Body of pancreas (tissue), 4 donors: Measurements from ENCODE around the gene TBC1D9B. TPM values are rescaled to one million over a fixed set of nuclear protein-coding genes. Genes with fewer than 3 reads are reported as not detected.
A peak's percentile ranks its signal among the peaks of the same experiment; 100 is the strongest.

Source experiments
- ATAC-seq: fragments of 150-250 bp; one replicate; pipeline ENCODE4 v1.9.1; 2016
- DNase-seq, 4 donors: peaks; one replicate each; pipeline ENCODE4 v3.0.0-alpha.2; 2019
- H3K27ac ChIP-seq, 4 donors: fragments of 200-600 bp; sonication (generic); 1 replicate in 3 of 4; 2 replicates in 1 of 4; pipeline versions ENCODE4 v1.5.1 to v1.6.1; 2016 to 2019; ENCODE audit warnings: mild to moderate bottlenecking in 1 of 4, mixed read lengths in 1 of 4, moderate library complexity in 1 of 4
- H3K27me3 ChIP-seq, 2 donors: fragments of 200-600 bp; sonication (generic); one replicate each; pipeline ENCODE4 v1.6.0; 2016; ENCODE audit warnings: mild to moderate bottlenecking in 1 of 2
- H3K36me3 ChIP-seq, 2 donors: fragments of 200-600 bp; sonication (generic); replicated peaks in 1 of 2; 2 replicates each; pipeline ENCODE4 v1.5.1; 2016; ENCODE audit warnings: low read depth in 2 of 2; ENCODE audit not compliant: insufficient read depth in 1 of 2
- H3K4me1 ChIP-seq: fragments of 200-600 bp; sonication (generic); one replicate; pipeline ENCODE4 v1.6.0; 2016
- H3K4me3 ChIP-seq, 2 donors: fragments of 200-600 bp; sonication (generic); 1 replicate in 1 of 2; 2 replicates in 1 of 2; pipeline ENCODE4 v1.5.1; 2016 to 2019
- H3K9me3 ChIP-seq, 3 donors: fragments of 200-600 bp; sonication (generic); 1 replicate in 2 of 3; 2 replicates in 1 of 3; pipeline ENCODE4 v1.5.1; 2016
- POLR2A ChIP-seq, 3 donors: fragments of 450-650 bp; IDR thresholded peaks; one replicate each; pipeline ENCODE4 v1.6.1; 2016; ENCODE audit warnings: antibody characterized with exemption in 3 of 3, mild to moderate bottlenecking in 2 of 3
- WGBS, 2 donors: methylation state at CpG; one replicate each; pipeline ENCODE4 v1.1.5; 2017; 5-methylcytosine and 5-hydroxymethylcytosine counted together
- intact Hi-C: fragments of 100-400 bp; cut with DNase I; formaldehyde crosslinking; loops from one replicate; pipeline ENCODE4 v1.15.1; 2023
- total RNA-seq, 2 donors: library from RNA; depleted of rRNA; stranded (reverse); fragments of >200 nt; gene quantifications; one replicate each; pipeline ENCODE4 v1.1.0, GENCODE V29; 2016
- TF ChIP-seq, protein P1 (sequence below), 7 experiments: fragments of 450-650 bp in 4 of 7; fragments of 200-600 bp in 3 of 7; sonication (generic) in 3 of 7; IDR thresholded peaks; one replicate each; pipeline ENCODE4 v1.5.1; 2016 to 2019; ENCODE audit warnings: antibody characterized with exemption in 7 of 7

The TBC1D9B gene
- total RNA-seq, 2 donors from 2014 or later: 69.8 to 121 TPM

DNA sequence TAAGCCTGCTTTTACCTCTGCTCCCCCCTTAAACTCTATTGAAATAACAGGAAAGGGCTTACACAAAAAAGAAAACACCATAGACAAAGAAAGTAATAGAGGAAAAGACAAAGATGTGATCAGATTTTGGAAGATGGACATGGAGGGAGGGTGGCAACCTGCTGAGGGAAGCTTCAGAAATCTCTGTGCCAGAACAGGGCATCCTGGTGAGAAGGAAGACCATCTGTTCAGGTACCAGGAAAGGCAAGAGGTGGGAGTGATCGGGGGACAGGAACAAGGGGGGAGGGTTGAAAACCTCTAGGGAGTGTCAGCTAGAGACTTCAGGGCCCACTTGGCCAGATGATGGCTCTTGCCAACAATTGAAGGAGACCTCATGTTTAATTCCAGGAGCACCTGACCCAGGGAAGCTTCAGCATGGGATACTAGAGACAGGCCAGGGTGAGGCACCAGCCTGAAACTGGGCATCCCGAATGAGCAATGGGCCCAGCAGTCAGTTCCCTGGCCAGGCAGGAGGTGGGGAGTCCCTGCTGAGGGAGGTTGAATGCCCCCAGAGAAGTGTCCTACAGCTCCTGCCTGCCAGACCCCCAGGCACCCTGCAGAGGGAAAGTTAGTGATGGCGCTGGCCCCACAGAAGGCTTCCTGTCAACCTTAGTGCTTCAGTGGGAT, 78.8 kb downstream of the TBC1D9B start:
- peaks cover 32% of the 10 kb centered on the region for H3K4me1 ChIP-seq
- peak overlapping the region in 2 of 4 donors; percentile 6 to 15 for H3K27ac ChIP-seq
- TF ChIP-seq, protein P1, sequence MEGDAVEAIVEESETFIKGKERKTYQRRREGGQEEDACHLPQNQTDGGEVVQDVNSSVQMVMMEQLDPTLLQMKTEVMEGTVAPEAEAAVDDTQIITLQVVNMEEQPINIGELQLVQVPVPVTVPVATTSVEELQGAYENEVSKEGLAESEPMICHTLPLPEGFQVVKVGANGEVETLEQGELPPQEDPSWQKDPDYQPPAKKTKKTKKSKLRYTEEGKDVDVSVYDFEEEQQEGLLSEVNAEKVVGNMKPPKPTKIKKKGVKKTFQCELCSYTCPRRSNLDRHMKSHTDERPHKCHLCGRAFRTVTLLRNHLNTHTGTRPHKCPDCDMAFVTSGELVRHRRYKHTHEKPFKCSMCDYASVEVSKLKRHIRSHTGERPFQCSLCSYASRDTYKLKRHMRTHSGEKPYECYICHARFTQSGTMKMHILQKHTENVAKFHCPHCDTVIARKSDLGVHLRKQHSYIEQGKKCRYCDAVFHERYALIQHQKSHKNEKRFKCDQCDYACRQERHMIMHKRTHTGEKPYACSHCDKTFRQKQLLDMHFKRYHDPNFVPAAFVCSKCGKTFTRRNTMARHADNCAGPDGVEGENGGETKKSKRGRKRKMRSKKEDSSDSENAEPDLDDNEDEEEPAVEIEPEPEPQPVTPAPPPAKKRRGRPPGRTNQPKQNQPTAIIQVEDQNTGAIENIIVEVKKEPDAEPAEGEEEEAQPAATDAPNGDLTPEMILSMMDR (IDR thresholded peaks at IDR 0.05): no peak
- TF ChIP-seq POLR2A (IDR thresholded peaks at IDR 0.05): no peak
- H3K36me3 ChIP-seq: peaks cover 35 to 53% of the 10 kb centered on the region in 2 donors
- DNase-seq: no peak
- no peak for ATAC-seq
- 95% methylated on average over 3 of the region's 3 CpGs for WGBS, 2 donors
- intact Hi-C loops: no loop called here
- no peak overlapping the region for H3K4me3 ChIP-seq
- no peaks in the 10 kb centered on the region for H3K27me3 ChIP-seq
- H3K9me3 ChIP-seq: no peaks in the 10 kb centered on the region

DNA sequence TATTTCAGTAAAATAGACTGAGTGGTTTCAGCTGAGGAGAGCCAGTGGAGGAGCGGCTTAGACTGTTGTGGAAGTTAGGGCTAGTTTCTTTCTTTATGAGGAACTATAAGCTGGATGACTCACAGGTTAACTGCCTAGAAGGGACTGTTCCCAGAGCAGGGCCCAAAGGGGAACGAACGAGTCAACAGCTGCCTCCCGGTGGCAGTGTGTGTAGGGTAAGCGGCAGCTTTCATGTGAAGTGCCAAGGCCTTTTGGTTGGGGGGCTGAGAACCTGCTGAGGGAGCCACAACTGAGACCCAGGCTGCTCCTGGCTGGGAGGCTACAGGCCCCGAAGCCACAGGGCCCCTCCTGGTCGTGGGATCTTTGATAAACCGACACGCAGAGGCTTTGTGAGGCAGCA, 80.0 kb downstream of the TBC1D9B start:
- no peaks in the 10 kb centered on the region for H3K27me3 ChIP-seq
- H3K4me1 ChIP-seq: peaks cover 44% of the 10 kb centered on the region
- peaks cover 27 to 42% of the 10 kb centered on the region in 2 donors for H3K36me3 ChIP-seq
- ATAC-seq (no peak), DNase-seq (peak in 2 of 4 donors; percentile 16 to 57)
- no peaks in the 10 kb centered on the region for H3K9me3 ChIP-seq
- intact Hi-C loops: no loop called here
- WGBS, 2 donors: 66 to 86% methylated on average over 6 to 9 of the region's 9 CpGs
- no peak for TF ChIP-seq POLR2A (IDR thresholded peaks at IDR 0.05)
- no peak overlapping the region for H3K4me3 ChIP-seq
- H3K27ac ChIP-seq: peak overlapping the region in 1 of 4 donors; percentile 52

DNA sequence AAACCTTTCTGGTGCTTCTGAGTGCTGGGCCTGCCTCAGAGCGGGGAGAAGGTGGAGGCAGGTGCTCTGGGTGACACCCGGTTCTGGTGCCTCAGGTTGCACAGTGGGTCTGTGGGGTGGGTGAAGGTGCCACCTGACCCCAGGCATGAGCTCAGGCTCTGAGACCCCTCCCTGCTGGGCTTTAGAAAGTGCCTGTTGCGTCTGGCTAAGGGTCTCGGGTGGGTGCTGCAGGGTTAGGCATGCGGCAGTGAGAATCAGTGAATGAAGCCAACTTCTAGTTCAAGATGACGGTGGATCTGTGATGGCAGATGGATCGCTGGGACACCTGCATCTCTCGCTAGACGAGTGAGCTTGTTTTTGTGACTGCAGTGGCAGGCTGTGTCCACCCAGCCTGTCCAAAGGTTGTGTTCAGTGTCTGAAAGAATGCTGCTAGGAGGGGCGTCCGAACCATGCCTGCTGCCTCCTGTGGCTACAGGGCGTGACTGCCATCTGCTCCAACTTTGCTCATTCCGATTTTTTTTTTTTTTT, 82.0 kb downstream of the TBC1D9B start:
- TF ChIP-seq POLR2A (IDR thresholded peaks at IDR 0.05): no peak
- TF ChIP-seq, protein P1 (IDR thresholded peaks at IDR 0.05): peak in 1 of 7 experiments; percentile 4
- DNase-seq (peak in 1 of 4 donors; percentile 29), ATAC-seq (no peak)
- intact Hi-C loops: no loop called here
- Histone ChIP-seq H3K27me3 (no peaks in the 10 kb centered on the region), H3K27ac (no peak overlapping the region), H3K36me3 (peaks cover 19 to 30% of the 10 kb centered on the region in 2 donors), H3K9me3 (no peaks in the 10 kb centered on the region), H3K4me3 (no peak overlapping the region), H3K4me1 (peaks cover 51% of the 10 kb centered on the region)
- 78 to 79% methylated on average over 8 to 13 of the region's 13 CpGs for WGBS, 2 donors

DNA sequence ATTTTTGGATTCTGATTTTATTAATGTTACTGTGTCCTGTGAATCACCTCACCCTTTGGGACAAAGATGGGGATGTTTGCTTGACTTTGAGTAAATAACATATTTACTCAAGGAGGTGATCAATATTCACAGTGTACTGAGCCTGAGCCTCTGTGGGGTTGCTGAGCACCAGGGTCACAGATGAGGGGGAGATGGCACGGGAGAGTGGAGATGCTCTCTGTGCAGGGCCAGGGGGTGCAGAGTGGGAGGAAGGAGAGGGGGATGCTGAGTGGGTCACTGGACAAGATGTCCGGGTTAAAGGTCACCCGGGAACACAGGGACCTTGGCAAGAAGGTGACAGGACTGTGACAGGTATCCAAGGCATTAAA, 83.0 kb downstream of the TBC1D9B start:
- H3K9me3 ChIP-seq: no peaks in the 10 kb centered on the region
- H3K36me3 ChIP-seq: peaks cover 14 to 28% of the 10 kb centered on the region in 2 donors
- intact Hi-C loops: no loop called here
- WGBS, 2 donors: 46 to 51% methylated on average over 3 of the region's 3 CpGs
- H3K4me3 ChIP-seq: no peak overlapping the region
- peaks cover 58% of the 10 kb centered on the region for H3K4me1 ChIP-seq
- H3K27ac ChIP-seq: no peak overlapping the region
- DNase-seq (no peak), ATAC-seq (no peak)
- TF ChIP-seq, protein P1 (IDR thresholded peaks at IDR 0.05): no peak
- no peak for TF ChIP-seq POLR2A (IDR thresholded peaks at IDR 0.05)
- no peaks in the 10 kb centered on the region for H3K27me3 ChIP-seq

DNA sequence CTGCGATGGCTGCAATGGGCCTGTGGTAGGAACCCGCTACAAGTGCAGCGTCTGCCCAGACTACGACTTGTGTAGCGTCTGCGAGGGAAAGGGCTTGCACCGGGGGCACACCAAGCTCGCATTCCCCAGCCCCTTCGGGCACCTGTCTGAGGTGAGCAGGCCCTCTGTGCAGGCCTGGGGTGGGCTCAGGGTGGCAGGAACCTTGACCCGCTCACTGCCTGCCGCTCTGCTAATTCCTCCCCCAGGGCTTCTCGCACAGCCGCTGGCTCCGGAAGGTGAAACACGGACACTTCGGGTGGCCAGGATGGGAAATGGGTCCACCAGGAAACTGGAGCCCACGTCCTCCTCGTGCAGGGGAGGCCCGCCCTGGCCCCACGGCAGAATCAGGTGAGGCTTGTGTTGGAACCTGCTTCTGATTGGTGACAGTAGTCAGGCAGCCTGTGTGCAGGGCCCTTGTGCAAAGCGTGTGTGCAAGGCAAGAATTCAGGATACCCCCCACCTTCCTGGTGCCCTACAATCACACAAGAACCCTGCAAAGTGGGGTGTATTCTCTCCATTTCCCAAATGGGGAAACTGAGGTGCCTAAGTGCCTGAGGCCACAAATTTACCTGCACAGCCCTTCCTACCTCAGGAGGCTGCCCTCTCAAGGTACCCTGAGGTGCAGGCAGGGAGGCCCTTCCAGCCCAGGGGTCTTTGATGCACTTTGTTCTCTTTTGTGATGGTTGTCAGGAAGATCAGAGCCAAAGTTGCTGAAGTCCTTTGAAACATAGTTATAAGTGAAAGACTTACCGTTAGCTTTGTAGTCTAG, 83.6 kb downstream of the TBC1D9B start:
- Histone ChIP-seq H3K4me3 (no peak overlapping the region), H3K27me3 (no peaks in the 10 kb centered on the region), H3K4me1 (peaks cover 64% of the 10 kb centered on the region), H3K27ac (peak overlapping the region in 1 of 4 donors; percentile 36), H3K36me3 (peaks cover 14 to 26% of the 10 kb centered on the region in 2 donors), H3K9me3 (no peaks in the 10 kb centered on the region)
- DNase-seq (no peak), ATAC-seq (no peak)
- intact Hi-C loops: no loop called here
- 79 to 85% methylated on average over 9 to 17 of the region's 22 CpGs for WGBS, 2 donors
- TF ChIP-seq, protein P1 (IDR thresholded peaks at IDR 0.05): no peak
- TF ChIP-seq POLR2A (IDR thresholded peaks at IDR 0.05): no peak
